Liver (tissue), 9 donors: Measurements from ENCODE around the gene SMIM35. TPM values are rescaled to one million over a fixed set of nuclear protein-coding genes. Genes with fewer than 3 reads are reported as not detected.

ENCODE experiments used
- DNase-seq: peaks from one replicate; pipeline ENCODE4 v3.0.0-alpha.2; 2017; ENCODE audit warnings: low spot score
- H3K27ac ChIP-seq, 2 donors: one replicate each; pipeline ENCODE4 v1.7.0; 2013; ENCODE audit warnings: inconsistent platforms in 2 of 2, low read length in 2 of 2, control low read depth in 1 of 2, low read depth in 1 of 2, mild to moderate bottlenecking in 1 of 2
- H3K27me3 ChIP-seq, 4 donors: one replicate each; pipeline versions ENCODE4 v1.6.1 to v1.7.0; 2013; ENCODE audit warnings: low read length in 3 of 4, inconsistent platforms in 1 of 4, mild to moderate bottlenecking in 1 of 4, moderate library complexity in 1 of 4; ENCODE audit not compliant: control insufficient read depth in 4 of 4, insufficient read depth in 4 of 4
- H3K36me3 ChIP-seq, 4 donors: one replicate each; pipeline versions ENCODE4 v1.6.1 to v1.7.0; 2013; ENCODE audit warnings: low read length in 3 of 4, mild to moderate bottlenecking in 3 of 4, low read depth in 1 of 4, moderate library complexity in 1 of 4; ENCODE audit not compliant: control insufficient read depth in 4 of 4, insufficient read depth in 3 of 4
- H3K4me1 ChIP-seq, 4 donors: one replicate each; pipeline versions ENCODE4 v1.6.1 to v1.7.0; 2013; ENCODE audit warnings: low read length in 3 of 4, mild to moderate bottlenecking in 3 of 4, moderate library complexity in 1 of 4; ENCODE audit not compliant: control insufficient read depth in 4 of 4, insufficient read depth in 4 of 4
- H3K4me3 ChIP-seq, 3 donors: one replicate each; pipeline versions ENCODE4 v1.6.1 to v1.7.0; 2013; ENCODE audit warnings: low read length in 3 of 3, control low read depth in 1 of 3, low read depth in 1 of 3, mild to moderate bottlenecking in 1 of 3
- H3K9ac ChIP-seq, 2 donors: one replicate each; pipeline ENCODE4 v1.7.0; 2013; ENCODE audit warnings: low read length in 2 of 2, mild to moderate bottlenecking in 2 of 2, moderate library complexity in 2 of 2, control low read depth in 1 of 2, low read depth in 1 of 2
- H3K9me3 ChIP-seq, 4 donors: one replicate each; pipeline versions ENCODE4 v1.6.1 to v1.7.0; 2013; ENCODE audit warnings: low read length in 3 of 4; ENCODE audit not compliant: control insufficient read depth in 4 of 4
- EGR1 ChIP-seq, 2 donors: IDR thresholded peaks; 2 replicates each; pipeline ENCODE4 v1.6.1; 2016 to 2018; ENCODE audit warnings: antibody characterized with exemption in 2 of 2, low read depth in 2 of 2
- FOXA1 ChIP-seq: IDR thresholded peaks from 2 replicates; pipeline ENCODE4 v1.6.1; 2016; ENCODE audit warnings: antibody characterized with exemption
- FOXA2 ChIP-seq: IDR thresholded peaks from 2 replicates; pipeline ENCODE4 v1.6.1; 2016; ENCODE audit warnings: antibody characterized with exemption
- GABPA ChIP-seq, 2 donors: IDR thresholded peaks in 1 of 2; conservative IDR thresholded peaks in 1 of 2; 2 replicates each; pipeline ENCODE4 v1.6.1; 2016; ENCODE audit warnings: antibody characterized with exemption in 2 of 2, mild to moderate bottlenecking in 1 of 2, moderate library complexity in 1 of 2
- HNF4G ChIP-seq: IDR thresholded peaks from 2 replicates; pipeline ENCODE4 v1.6.1; 2016; ENCODE audit warnings: antibody characterized with exemption
- NR2F2 ChIP-seq: IDR thresholded peaks from 2 replicates; pipeline ENCODE4 v1.6.1; 2016; ENCODE audit warnings: antibody characterized with exemption
- RAD21 ChIP-seq, 2 donors: IDR thresholded peaks; 2 replicates each; pipeline ENCODE4 v1.6.1; 2016; ENCODE audit warnings: antibody characterized with exemption in 2 of 2, mild to moderate bottlenecking in 2 of 2
- RXRA ChIP-seq, 2 donors: IDR thresholded peaks; 2 replicates each; pipeline ENCODE4 v1.6.1; 2017 to 2018; ENCODE audit warnings: antibody characterized with exemption in 2 of 2, mild to moderate bottlenecking in 1 of 2
- SP1 ChIP-seq: IDR thresholded peaks from 2 replicates; pipeline ENCODE4 v1.6.1; 2018; ENCODE audit warnings: antibody characterized with exemption, mild to moderate bottlenecking
- TAF1 ChIP-seq: conservative IDR thresholded peaks from 2 replicates; pipeline ENCODE4 v1.6.1; 2016; ENCODE audit warnings: antibody characterized with exemption, mild to moderate bottlenecking
- YY1 ChIP-seq: IDR thresholded peaks from 2 replicates; pipeline ENCODE4 v1.6.1; 2016; ENCODE audit warnings: antibody characterized with exemption, mild to moderate bottlenecking
- WGBS: extraction: QIAGEN DNeasy Blood & Tissue Kit; methylation state at CpG from one replicate; pipeline ENCODE4 v1.1.7; 2013; 5-methylcytosine and 5-hydroxymethylcytosine counted together
- polyA plus RNA-seq, 2 donors: library from polyadenylated mRNA; stranded (reverse) in 1 of 2; unstranded in 1 of 2; fragments of 200-250 nt in 1 of 2; fragments of >200 nt in 1 of 2; fragmentation: Nextera tagmentation in 1 of 2; extraction: Ambion mirVana in 1 of 2; gene quantifications; one replicate each; pipeline versions ENCODE4 v1.2.1 to v1.2.3, GENCODE V29; 2013 to 2015
- total RNA-seq, 2 donors: library from RNA; depleted of rRNA; stranded (reverse); fragments of >200 nt; gene quantifications; one replicate each; pipeline ENCODE4 v1.2.3, GENCODE V29; 2014
- TF ChIP-seq, protein P1 (sequence below): fragments of 150-350 bp; IDR thresholded peaks from 2 replicates; pipeline ENCODE4 v1.5.1; 2017; ENCODE audit warnings: improper control_type of control experiment, low read depth, low read length; ENCODE audit not compliant: missing input control
- TF ChIP-seq, protein P2 (sequence below): IDR thresholded peaks from 2 replicates; pipeline ENCODE4 v1.6.1; 2016; ENCODE audit warnings: antibody characterized with exemption
- TF ChIP-seq, protein P3 (sequence below): IDR thresholded peaks from 2 replicates; pipeline ENCODE4 v1.6.1; 2016; ENCODE audit warnings: antibody characterized with exemption
- TF ChIP-seq, protein P4 (sequence below): IDR thresholded peaks from 2 replicates; pipeline ENCODE4 v1.6.1; 2016; ENCODE audit warnings: antibody characterized with exemption
- donor health status: healthy.
- donor health status: healthy.
- donor health status: healthy.
- donor health status: healthy.
- donor health status: healthy.

SMIM35 gene
- total and polyA plus RNA-seq, 4 donors = 0.07 TPM; not detected in 3

DNA sequence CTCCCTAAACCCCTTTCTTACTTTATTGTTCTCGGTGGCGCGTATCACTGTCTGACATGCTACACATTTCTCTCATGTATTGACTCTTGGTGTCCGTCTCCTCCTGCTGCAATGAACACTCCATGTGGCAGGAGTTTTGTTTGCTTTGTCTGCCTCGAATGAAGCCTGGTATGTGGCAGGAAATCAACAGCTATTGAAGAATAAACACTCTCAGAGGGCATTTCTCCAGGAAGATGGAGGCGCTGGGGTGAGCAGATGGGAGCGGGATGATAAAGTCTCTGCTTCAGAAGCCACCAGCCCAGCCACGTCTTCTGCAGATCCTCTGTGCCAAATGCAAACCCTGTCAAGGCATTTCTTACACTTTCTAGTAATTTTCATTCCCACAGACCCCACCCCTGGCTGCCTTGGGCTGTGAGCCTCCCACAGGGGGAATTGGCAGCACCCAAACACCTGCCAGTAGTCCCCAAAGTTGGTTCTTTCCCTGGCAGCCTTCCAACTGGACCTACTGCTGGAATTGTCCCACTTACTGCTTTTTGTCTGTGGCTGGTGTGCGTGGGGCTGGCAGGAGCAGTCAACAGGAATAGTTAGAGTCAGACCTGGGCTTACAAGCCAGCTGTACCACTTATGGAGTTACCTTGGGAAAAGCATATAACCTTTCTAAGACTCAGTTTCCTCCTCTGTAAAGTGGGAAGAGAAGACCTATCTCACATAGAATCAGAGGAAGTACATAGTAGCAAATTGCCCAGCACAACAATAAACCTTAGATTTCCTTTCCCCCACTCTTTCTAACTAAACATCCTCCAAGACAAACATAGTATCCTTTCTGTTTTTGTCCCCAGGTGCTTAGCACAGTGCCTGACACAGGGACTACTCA, 113.9 kb downstream of the SMIM35 start (continued):
- TF ChIP-seq, protein P1, sequence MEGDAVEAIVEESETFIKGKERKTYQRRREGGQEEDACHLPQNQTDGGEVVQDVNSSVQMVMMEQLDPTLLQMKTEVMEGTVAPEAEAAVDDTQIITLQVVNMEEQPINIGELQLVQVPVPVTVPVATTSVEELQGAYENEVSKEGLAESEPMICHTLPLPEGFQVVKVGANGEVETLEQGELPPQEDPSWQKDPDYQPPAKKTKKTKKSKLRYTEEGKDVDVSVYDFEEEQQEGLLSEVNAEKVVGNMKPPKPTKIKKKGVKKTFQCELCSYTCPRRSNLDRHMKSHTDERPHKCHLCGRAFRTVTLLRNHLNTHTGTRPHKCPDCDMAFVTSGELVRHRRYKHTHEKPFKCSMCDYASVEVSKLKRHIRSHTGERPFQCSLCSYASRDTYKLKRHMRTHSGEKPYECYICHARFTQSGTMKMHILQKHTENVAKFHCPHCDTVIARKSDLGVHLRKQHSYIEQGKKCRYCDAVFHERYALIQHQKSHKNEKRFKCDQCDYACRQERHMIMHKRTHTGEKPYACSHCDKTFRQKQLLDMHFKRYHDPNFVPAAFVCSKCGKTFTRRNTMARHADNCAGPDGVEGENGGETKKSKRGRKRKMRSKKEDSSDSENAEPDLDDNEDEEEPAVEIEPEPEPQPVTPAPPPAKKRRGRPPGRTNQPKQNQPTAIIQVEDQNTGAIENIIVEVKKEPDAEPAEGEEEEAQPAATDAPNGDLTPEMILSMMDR = no peak
- TF ChIP-seq SP1 (no peak), TAF1 (no peak)
- TF ChIP-seq, protein P2, sequence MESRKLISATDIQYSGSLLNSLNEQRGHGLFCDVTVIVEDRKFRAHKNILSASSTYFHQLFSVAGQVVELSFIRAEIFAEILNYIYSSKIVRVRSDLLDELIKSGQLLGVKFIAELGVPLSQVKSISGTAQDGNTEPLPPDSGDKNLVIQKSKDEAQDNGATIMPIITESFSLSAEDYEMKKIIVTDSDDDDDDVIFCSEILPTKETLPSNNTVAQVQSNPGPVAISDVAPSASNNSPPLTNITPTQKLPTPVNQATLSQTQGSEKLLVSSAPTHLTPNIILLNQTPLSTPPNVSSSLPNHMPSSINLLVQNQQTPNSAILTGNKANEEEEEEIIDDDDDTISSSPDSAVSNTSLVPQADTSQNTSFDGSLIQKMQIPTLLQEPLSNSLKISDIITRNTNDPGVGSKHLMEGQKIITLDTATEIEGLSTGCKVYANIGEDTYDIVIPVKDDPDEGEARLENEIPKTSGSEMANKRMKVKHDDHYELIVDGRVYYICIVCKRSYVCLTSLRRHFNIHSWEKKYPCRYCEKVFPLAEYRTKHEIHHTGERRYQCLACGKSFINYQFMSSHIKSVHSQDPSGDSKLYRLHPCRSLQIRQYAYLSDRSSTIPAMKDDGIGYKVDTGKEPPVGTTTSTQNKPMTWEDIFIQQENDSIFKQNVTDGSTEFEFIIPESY = no peak

DNA sequence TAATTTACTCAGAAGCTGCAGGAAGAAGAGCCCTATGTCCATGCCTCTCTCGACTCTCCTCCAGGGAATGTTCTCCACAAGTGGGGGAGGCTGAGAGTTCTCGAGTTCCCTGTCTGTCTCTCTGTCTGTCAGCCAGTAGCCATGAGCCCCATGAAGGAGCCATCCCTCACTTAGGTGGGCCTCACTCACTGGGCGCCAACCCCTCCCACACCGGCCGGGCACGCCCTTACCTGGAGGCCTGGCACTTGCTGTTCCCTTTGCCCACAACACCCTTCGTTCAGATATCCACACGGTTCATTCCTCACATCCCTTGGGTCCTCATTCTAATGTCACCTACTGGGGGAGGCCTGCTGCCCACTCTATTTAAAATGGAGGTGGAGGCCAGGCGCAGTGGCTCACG, 114.7 kb downstream of the SMIM35 start:
- Histone ChIP-seq H3K9ac (no peak overlapping the region), H3K4me1 (peaks cover 0 to 3% (median 0%) of the 10 kb centered on the region in 4 donors), H3K27me3 (no peaks in the 10 kb centered on the region), H3K36me3 (no peaks in the 10 kb centered on the region), H3K27ac (no peak overlapping the region), H3K4me3 (no peak overlapping the region), H3K9me3 (no peaks in the 10 kb centered on the region)
- TF ChIP-seq RXRA (IDR thresholded peaks at IDR 0.05) (no peak), EGR1 (IDR thresholded peaks at IDR 0.05; ENCODE audit: low read depth in 2 of 2) (no peak), TAF1 (no peak), GABPA (IDR thresholded peaks at IDR 0.05 in 1 of 2, conservative IDR thresholded peaks at IDR 0.05 in 1 of 2) (no peak), RAD21 (IDR thresholded peaks at IDR 0.05) (no peak), NR2F2 (no peak), FOXA1 (no peak), SP1 (no peak), YY1 (no peak), HNF4G (no peak), FOXA2 (no peak)
- TF ChIP-seq, protein P3, sequence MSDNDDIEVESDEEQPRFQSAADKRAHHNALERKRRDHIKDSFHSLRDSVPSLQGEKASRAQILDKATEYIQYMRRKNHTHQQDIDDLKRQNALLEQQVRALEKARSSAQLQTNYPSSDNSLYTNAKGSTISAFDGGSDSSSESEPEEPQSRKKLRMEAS = no peak
- TF ChIP-seq, protein P2 = no peak
- TF ChIP-seq, protein P4, sequence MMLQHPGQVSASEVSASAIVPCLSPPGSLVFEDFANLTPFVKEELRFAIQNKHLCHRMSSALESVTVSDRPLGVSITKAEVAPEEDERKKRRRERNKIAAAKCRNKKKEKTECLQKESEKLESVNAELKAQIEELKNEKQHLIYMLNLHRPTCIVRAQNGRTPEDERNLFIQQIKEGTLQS = no peak
- TF ChIP-seq, protein P1 = no peak
- 87% methylated on average over 10 of the region's 10 CpGs for WGBS
- DNase-seq = no peak
